Activated CD4-positive, alpha-beta T cell treated with anti-CD3 and anti-CD28 coated beads, Interleukin-2, amount 10 ng/mL, durations not matched to agents 7 days and 5 days (primary cell): Measurements from ENCODE around the gene FHDC1. TPM values are rescaled to one million over a fixed set of nuclear protein-coding genes. Genes with fewer than 3 reads are reported as not detected.

Source experiments
- CTCF ChIA-PET: fragments of 350-600 bp; sonication (Branson Sonifier 250); formaldehyde crosslinking; loops from one replicate; lab custom pipeline; 2021; ENCODE audit warnings: antibody characterized with exemption; lab: Charles Lee
- POLR2A ChIA-PET: fragments of 350-600 bp; sonication (Branson Sonifier 250); formaldehyde crosslinking; loops from one replicate; lab custom pipeline; 2021; ENCODE audit warnings: antibody characterized with exemption; lab: Charles Lee
- DNase-seq: peaks from one replicate; pipeline ENCODE4 v3.0.0-alpha.2; 2020
- H3K27ac Mint-ChIP-seq: one replicate; pipeline ENCODE4 v1.8.0; 2021; ENCODE audit warnings: mild to moderate bottlenecking, moderate library complexity, mixed read lengths
- H3K27me3 Mint-ChIP-seq: one replicate; pipeline ENCODE4 v1.8.0; 2021; ENCODE audit warnings: mixed read lengths
- H3K36me3 Mint-ChIP-seq: one replicate; pipeline ENCODE4 v1.8.0; 2021; ENCODE audit warnings: low read depth, mixed read lengths
- H3K4me1 Mint-ChIP-seq: one replicate; pipeline ENCODE4 v1.8.0; 2021; ENCODE audit warnings: mixed read lengths
- H3K4me3 Mint-ChIP-seq: one replicate; pipeline ENCODE4 v1.8.0; 2021; ENCODE audit warnings: mild to moderate bottlenecking, moderate library complexity, mixed read lengths
- H3K9me3 Mint-ChIP-seq: one replicate; pipeline ENCODE4 v1.8.0; 2021; ENCODE audit warnings: mixed read lengths
- total RNA-seq, 2 experiments: library from RNA; stranded (reverse); gene quantifications; one replicate each; pipeline ENCODE4 v1.2.3, GENCODE V29; 2021

Gene FHDC1
- total RNA-seq, 2 experiments from 2014 or later: 0.07 to 0.10 TPM

DNA sequence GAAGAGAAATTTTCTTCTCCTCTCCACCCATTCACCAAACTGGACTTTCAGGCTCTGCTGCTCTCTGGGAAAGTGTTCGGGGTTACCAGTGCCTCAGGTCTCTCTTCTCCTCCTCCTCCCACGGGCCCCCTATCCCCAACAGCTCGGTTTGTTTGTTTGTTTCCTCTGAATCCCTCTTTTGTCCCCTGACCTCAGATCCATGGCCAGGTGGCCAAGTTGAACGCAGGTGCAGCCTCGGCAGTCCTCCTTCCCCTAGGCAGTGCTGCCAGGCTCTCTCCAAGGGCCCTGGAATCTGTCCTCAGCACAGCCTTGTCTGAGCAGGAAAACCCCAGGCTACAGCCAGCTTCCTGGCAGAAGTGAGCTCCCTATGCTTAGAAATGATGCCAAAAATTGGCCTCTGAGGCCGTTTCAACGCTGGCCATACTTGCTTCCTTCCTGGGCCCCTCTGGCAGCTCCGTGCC, 60.0 kb downstream of the FHDC1 start:
- no peaks in the 10 kb centered on the region for H3K9me3 Mint-ChIP-seq
- no peak overlapping the region for H3K4me3 Mint-ChIP-seq
- no peaks in the 10 kb centered on the region for H3K27me3 Mint-ChIP-seq
- ChIA-PET POLR2A (interaction anchor here (0.7 kb wide), 1 partner anchor 169 kb away, joined by 3 read pairs; no protein-coding TSS in a partner anchor), CTCF (interaction anchor here (1.7 kb wide), 1 partner anchor 10 kb away, joined by 4 read pairs; no protein-coding TSS in a partner anchor)
- H3K27ac Mint-ChIP-seq: no peak overlapping the region
- no peaks in the 10 kb centered on the region for H3K4me1 Mint-ChIP-seq
- no peak for DNase-seq
- H3K36me3 Mint-ChIP-seq: no peaks in the 10 kb centered on the region

DNA sequence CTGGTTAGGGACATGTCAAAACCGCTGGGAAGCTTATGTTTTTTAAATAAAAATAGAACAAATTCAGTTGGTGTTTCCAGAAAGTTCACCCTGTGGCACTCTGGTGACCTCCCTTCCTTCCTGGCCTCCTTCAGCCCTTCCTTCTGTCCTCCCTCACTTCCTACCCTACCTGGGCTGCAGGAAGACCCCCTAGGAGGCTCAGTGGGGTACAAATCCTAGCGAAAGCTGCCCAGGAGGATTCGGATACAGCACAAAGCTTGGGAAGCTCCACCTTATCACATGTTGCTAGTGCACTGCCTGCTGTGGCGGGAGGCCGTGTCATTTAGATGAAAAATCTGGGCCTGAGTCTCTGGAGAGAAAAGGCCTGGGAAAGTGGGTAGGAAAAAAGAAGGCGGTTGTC, 60.5 kb downstream of the FHDC1 start:
- Mint-ChIP-seq H3K27me3 (no peaks in the 10 kb centered on the region), H3K36me3 (no peaks in the 10 kb centered on the region), H3K4me3 (no peak overlapping the region), H3K9me3 (no peaks in the 10 kb centered on the region), H3K27ac (no peak overlapping the region), H3K4me1 (no peaks in the 10 kb centered on the region)
- ChIA-PET CTCF (interaction anchor here (1.7 kb wide), 1 partner anchor 9 kb away, joined by 4 read pairs; no protein-coding TSS in a partner anchor), POLR2A (interaction anchor here (0.7 kb wide), 1 partner anchor 168 kb away, joined by 3 read pairs; no protein-coding TSS in a partner anchor)
- no peak for DNase-seq

DNA sequence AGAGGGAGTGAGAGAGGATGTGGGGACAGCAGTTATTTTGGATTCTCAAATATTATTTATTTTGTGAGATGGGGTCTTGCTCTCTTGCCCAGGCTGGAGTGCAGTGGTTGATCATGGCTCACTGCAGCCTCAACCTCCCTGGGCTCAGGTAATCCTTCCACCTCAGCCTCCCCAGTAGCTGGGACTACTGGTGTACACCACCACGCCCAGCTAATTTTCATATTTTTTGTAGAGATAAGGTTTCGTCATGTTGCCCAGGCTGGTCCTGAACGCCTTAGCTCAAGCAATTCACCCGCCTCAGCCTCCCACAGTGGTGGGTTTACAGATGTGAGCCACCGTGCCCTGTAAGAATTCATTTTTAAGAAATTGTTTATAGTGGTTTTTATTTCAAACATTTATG, 61.2 kb downstream of the FHDC1 start:
- DNase-seq: no peak

DNA sequence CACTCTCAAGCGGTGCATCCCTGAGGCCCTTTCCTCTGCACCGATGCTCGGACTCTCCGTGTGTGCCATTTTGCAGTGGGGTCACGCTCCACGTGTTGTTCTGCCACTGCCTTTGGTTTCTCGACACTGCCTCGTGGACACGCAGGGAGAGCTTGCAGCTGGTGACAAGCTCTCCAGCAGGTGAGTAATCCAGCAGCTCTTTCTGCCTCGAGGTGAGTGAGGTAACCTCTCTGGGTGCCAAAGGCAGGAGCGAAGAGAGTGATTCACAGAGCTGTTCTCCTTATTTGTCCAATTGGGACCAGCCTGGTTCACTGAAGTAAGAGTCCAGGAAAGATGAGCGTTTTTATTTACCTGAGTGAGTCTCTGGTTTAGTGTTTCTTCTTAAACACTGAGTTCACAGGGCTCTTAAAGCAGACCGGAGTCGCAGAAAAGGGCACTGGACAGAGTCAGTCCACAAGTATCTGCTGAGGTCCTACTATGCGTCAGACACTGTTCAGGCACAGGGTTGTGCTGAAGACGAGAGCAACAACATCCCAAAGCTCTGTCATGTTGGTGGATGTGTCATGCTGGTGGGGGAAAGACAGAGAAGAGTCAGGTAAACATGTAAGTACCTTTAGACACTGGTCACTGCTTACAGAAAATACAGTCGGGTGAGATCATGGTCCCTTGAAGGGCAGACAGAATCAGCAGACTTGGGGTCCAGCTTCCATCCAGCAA, 61.8 kb downstream of the FHDC1 start:
- Mint-ChIP-seq H3K27me3 (peaks cover 3% of the 10 kb centered on the region), H3K4me3 (no peak overlapping the region), H3K4me1 (no peaks in the 10 kb centered on the region), H3K9me3 (no peaks in the 10 kb centered on the region), H3K36me3 (no peaks in the 10 kb centered on the region), H3K27ac (no peak overlapping the region)
- DNase-seq: no peak
- CTCF ChIA-PET: interaction anchor here (1.3 to 1.6 kb wide), 2 partner anchors 15 to 57 kb away, joined by 3 to 5 read pairs; no protein-coding TSS in a partner anchor
- POLR2A ChIA-PET: no interaction called here

More for the DNA sequence above, 61.2 kb downstream of the FHDC1 start:
- Mint-ChIP-seq H3K4me3 (no peak overlapping the region), H3K9me3 (no peaks in the 10 kb centered on the region), H3K4me1 (no peaks in the 10 kb centered on the region), H3K27me3 (no peaks in the 10 kb centered on the region), H3K27ac (no peak overlapping the region), H3K36me3 (no peaks in the 10 kb centered on the region)
- ChIA-PET POLR2A (no interaction called here), CTCF (interaction anchor here (1.6 to 1.7 kb wide), 2 partner anchors 9 to 14 kb away, joined by 4 to 5 read pairs; no protein-coding TSS in a partner anchor)

DNA sequence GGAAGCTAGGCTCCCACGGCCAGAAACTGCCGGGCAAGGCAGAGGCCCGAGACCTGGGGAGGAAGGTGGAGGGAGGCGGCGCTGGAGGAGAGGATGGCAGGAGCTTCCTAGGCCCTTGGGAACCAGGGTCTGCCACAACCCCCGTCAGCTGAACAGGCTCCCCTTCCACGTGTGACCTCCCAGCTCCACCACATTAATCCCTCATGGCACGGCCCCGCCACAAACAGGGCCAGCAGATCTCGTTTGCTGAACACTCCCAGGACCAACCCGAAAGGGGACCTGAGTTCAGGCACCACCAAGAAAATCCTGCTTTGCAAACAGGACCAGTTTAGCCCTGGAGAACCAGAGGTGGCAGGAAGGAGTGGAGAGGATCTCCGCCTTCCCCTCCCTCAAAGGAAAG, 62.7 kb downstream of the FHDC1 start:
- Mint-ChIP-seq H3K9me3 (no peaks in the 10 kb centered on the region), H3K27me3 (peaks cover 6% of the 10 kb centered on the region)
- CTCF ChIA-PET: interaction anchor here (1.3 to 1.6 kb wide), 2 partner anchors 16 to 58 kb away, joined by 3 to 5 read pairs; no protein-coding TSS in a partner anchor

DNA sequence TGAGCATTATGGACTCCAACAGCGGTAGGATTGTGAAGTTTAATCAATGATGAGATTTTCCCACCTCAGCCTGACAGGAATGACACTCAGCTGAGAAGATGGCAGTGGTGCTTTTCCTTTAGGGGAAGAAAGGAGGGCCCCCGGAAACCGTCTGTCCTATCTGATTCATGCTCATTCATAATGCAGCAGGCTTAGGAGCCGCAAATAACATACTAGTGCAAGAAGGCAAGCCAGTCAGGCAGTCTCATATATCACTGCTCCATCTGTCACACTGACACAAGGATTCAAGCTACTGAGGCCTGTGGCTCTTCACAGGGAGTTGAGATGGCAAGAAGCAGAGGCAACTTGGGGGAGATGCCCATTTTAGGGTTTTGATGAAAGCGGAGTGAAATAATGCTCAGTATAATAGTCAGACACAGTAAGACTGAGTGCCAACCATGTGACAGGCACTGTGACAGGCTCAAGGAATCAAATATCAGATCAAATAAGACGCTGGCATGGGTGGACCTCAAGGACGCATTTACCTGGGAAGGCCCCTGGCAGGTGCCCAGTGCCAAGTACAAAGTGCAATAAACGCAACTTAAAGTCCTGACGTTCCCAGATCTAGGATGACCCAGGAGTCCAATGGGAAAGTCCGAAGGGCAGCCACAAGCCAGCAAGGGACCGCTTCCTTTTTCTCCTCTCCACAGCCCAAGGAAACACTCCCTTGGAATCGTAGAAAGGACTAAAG, 63.4 kb downstream of the FHDC1 start:
- Mint-ChIP-seq H3K27me3 (peaks cover 6% of the 10 kb centered on the region), H3K36me3 (no peaks in the 10 kb centered on the region), H3K4me1 (no peaks in the 10 kb centered on the region), H3K9me3 (no peaks in the 10 kb centered on the region), H3K4me3 (no peak overlapping the region), H3K27ac (no peak overlapping the region)
- CTCF ChIA-PET: no interaction called here
- POLR2A ChIA-PET: no interaction called here
- DNase-seq: no peak

More for the DNA sequence above, 62.7 kb downstream of the FHDC1 start:
- no peak for DNase-seq
- Mint-ChIP-seq H3K36me3 (no peaks in the 10 kb centered on the region), H3K27ac (no peak overlapping the region), H3K4me1 (no peaks in the 10 kb centered on the region), H3K4me3 (no peak overlapping the region)
- POLR2A ChIA-PET: no interaction called here

DNA sequence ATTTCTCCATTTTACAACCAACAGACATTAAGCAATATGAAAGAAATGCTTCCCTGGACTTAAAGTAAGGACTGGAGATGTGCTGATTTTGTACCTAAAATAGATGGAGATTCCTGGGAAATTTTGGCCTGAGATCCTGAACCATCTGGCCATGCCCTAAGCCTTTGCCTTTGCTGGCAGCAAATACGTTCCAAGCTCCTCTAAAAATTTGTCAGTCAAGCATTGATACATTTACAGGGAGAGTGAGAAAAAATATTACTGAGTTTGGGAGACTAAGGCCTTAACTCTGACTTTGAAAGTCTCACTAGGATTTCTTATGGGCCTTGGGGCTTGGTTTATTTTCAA, 63.9 kb downstream of the FHDC1 start:
- H3K4me3 Mint-ChIP-seq: no peak overlapping the region
- POLR2A ChIA-PET: no interaction called here
- no peaks in the 10 kb centered on the region for H3K4me1 Mint-ChIP-seq
- no peaks in the 10 kb centered on the region for H3K36me3 Mint-ChIP-seq
- H3K9me3 Mint-ChIP-seq: no peaks in the 10 kb centered on the region
- H3K27me3 Mint-ChIP-seq: peaks cover 6% of the 10 kb centered on the region
- DNase-seq: no peak
- CTCF ChIA-PET: no interaction called here
- H3K27ac Mint-ChIP-seq: no peak overlapping the region

DNA sequence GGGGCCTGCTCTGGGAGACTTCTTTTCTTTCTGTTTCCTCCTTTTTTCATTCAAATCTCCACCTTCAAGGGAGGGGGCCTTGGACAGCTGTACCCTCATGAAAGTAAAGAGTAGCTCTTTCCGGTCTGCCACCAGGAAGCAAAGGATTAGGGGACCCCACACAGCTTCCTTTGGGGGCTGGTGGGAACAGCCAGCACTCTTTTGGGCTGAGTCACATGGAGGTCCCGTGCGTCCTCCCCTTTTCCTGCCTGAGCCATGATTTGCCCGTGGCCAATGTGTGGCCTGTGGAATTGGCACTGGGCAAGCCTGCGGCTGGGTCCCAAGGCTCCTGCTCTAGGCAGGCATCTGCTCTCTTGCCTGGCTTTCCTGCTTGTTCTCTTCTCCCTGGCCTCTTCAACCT, 65.5 kb downstream of the FHDC1 start:
- POLR2A ChIA-PET: no interaction called here
- no peak overlapping the region for H3K4me3 Mint-ChIP-seq
- no peaks in the 10 kb centered on the region for H3K36me3 Mint-ChIP-seq
- H3K4me1 Mint-ChIP-seq: no peaks in the 10 kb centered on the region
- no peak overlapping the region for H3K27ac Mint-ChIP-seq
- CTCF ChIA-PET: no interaction called here
- H3K27me3 Mint-ChIP-seq: peaks cover 6% of the 10 kb centered on the region
- DNase-seq: no peak
- H3K9me3 Mint-ChIP-seq: no peaks in the 10 kb centered on the region

DNA sequence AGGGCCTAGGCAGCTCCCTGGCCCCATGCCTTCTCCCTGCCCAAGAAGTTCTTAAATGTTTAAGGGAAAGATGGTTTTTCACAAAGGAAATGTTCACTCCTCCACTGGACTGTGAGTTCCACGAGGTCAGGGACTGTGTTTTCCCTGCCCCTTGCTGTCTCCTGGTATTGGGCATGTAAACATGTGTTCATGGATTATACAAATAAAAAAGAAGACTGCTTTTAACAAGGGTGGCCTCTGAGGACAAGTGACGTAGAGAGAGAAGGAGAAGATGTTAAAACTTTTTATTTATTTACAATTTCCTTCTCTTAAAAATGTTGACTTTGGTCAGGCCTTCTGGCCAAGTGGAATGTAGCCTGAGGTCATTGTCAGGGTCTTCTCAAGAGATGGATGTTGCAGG, 66.0 kb downstream of the FHDC1 start:
- CTCF ChIA-PET: no interaction called here
- Mint-ChIP-seq H3K36me3 (no peaks in the 10 kb centered on the region), H3K27ac (no peak overlapping the region), H3K4me3 (no peak overlapping the region), H3K4me1 (no peaks in the 10 kb centered on the region), H3K9me3 (no peaks in the 10 kb centered on the region), H3K27me3 (peaks cover 6% of the 10 kb centered on the region)
- DNase-seq: no peak
- POLR2A ChIA-PET: no interaction called here

DNA sequence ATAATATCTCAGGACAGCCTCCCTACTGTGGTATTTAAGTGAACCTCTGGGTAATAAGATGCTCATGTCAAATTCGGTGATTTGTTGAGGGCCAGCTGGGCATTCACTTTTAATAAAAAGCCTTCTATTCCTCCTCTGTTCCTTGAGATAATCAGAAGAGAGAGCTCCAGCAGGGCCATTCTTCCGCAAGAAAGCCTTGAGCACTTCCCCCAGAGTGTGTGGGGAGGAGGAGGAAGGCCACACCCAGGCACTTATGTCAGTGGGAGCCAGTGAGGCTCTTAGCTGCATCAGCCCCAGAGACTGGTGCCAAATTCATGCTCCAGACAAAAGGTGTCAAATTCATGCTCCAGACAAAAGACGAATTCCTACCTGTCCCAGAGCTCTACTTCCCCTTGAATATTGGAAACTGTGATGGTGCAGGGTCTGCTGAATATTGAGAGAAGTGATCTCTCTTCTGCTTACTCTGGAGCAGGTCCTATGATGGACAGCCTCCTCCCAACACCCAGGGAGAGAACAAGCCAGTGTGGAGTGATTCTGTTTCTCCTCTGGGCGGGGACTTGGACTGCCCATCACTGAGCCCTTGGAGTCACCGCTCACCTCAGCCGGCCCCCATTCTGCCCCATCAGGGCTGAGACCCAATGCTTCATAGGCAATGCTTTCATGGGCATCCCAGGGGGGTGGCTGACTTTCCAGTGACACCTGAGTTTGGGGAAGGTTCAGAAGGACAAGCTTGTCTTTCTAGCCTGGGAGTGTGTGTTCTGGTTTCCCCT, 68.1 kb downstream of the FHDC1 start:
- no peak overlapping the region for H3K4me3 Mint-ChIP-seq
- no peak for DNase-seq
- peaks cover 6% of the 10 kb centered on the region for H3K27me3 Mint-ChIP-seq
- no peaks in the 10 kb centered on the region for H3K9me3 Mint-ChIP-seq
- ChIA-PET POLR2A (no interaction called here), CTCF (interaction anchor here (1.1 kb wide), 1 partner anchor 25 kb away, joined by 3 read pairs; no protein-coding TSS in a partner anchor)
- H3K36me3 Mint-ChIP-seq: no peaks in the 10 kb centered on the region
- H3K27ac Mint-ChIP-seq: no peak overlapping the region
- no peaks in the 10 kb centered on the region for H3K4me1 Mint-ChIP-seq

DNA sequence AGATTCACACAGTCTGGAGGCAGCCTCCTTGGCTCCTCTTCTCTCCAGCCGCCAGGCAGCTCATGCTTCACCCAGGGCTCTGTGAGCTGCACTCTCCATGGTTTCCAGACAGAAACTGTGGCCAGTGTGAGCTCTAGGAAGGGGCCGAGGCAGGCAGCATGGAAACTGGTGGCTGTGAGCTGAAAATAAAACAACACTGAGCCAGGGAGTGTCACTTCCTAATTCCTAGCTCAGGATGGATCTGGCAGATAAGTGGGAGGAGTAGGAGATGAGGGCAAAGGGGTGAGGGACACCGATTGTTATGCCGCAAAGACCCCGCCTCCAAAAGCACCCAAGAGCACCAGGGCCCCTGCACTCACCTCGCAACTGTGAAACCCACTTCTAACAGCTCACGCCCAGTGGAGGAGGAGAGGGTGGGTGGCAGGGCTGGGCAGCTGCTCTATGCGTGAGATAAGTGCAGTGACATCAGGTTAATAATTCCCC, 69.8 kb downstream of the FHDC1 start:
- Mint-ChIP-seq H3K27me3 (peaks cover 6% of the 10 kb centered on the region), H3K4me3 (no peak overlapping the region), H3K36me3 (no peaks in the 10 kb centered on the region), H3K27ac (no peak overlapping the region), H3K9me3 (no peaks in the 10 kb centered on the region), H3K4me1 (no peaks in the 10 kb centered on the region)
- ChIA-PET POLR2A (no interaction called here), CTCF (interaction anchor here (1.6 kb wide), 1 partner anchor 9 kb away, joined by 4 read pairs; no protein-coding TSS in a partner anchor)
- DNase-seq: no peak

DNA sequence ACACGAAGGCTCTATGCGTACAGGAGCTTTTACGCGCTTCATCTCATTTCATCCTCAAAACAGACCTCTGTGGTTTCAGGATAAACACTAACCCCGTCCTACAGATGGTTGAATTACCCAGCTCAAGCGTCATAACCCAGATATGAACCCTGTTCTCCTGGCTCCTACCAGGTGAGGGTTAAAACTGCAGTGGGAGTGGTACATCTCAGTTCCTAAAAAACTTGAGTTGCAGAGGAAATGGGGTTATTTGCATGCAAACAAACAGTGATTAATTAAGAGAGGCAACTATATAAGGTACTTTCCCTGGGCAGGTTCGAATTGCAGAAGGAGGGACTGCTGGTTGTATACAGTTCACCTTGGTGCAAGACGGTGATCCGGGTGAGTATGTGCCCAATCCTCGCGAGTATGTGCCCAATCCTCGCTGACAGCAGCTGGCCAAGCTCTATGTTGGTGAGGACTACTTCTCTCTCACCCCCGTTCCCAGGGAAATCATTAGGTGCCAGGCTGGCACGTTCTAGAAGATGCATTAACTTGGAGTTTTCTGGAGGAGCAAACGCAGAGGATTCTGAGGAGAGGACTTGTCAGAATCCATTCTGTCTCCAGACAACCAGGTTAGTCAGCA, 72.6 kb downstream of the FHDC1 start:
- no peak overlapping the region for H3K4me3 Mint-ChIP-seq
- CTCF ChIA-PET: interaction anchor here (0.6 kb wide), 1 partner anchor 284 kb away, joined by 4 read pairs; no protein-coding TSS in a partner anchor
- no peaks in the 10 kb centered on the region for H3K36me3 Mint-ChIP-seq
- H3K4me1 Mint-ChIP-seq: no peaks in the 10 kb centered on the region
- no peak for DNase-seq
- POLR2A ChIA-PET: no interaction called here
- H3K27me3 Mint-ChIP-seq: no peaks in the 10 kb centered on the region
- H3K27ac Mint-ChIP-seq: no peak overlapping the region
- no peaks in the 10 kb centered on the region for H3K9me3 Mint-ChIP-seq
